Skeletal muscle satellite cell (primary cell): ENCODE results near the gene ADGRL3.

ENCODE experiments used
- H3K27me3 ChIP-seq: 2 replicates; pipeline ENCODE4 v1.7.0; 2013; ENCODE audit warnings: low read length; ENCODE audit not compliant: control insufficient read depth, insufficient read depth
- H3K36me3 ChIP-seq: 2 replicates; pipeline ENCODE4 v1.7.0; 2013; ENCODE audit warnings: mild to moderate bottlenecking, control low read depth, low read length; ENCODE audit not compliant: insufficient read depth
- H3K4me1 ChIP-seq: 2 replicates; pipeline ENCODE4 v1.7.0; 2013; ENCODE audit warnings: low read length; ENCODE audit not compliant: control insufficient read depth, insufficient read depth
- H3K4me2 ChIP-seq: 2 replicates; pipeline ENCODE4 v1.7.0; 2013; ENCODE audit warnings: mild to moderate bottlenecking, low read length
- H3K4me3 ChIP-seq: 2 replicates; pipeline ENCODE4 v1.7.0; 2013; ENCODE audit warnings: low read length
- H3K9ac ChIP-seq: 2 replicates; pipeline ENCODE4 v1.7.0; 2013; ENCODE audit warnings: mild to moderate bottlenecking, low read depth, low read length, moderate library complexity
- H3K9me3 ChIP-seq: replicated peaks from 2 replicates; pipeline ENCODE4 v1.7.0; 2013; ENCODE audit warnings: mild to moderate bottlenecking, control low read depth, low read length

Gene ADGRL3

DNA sequence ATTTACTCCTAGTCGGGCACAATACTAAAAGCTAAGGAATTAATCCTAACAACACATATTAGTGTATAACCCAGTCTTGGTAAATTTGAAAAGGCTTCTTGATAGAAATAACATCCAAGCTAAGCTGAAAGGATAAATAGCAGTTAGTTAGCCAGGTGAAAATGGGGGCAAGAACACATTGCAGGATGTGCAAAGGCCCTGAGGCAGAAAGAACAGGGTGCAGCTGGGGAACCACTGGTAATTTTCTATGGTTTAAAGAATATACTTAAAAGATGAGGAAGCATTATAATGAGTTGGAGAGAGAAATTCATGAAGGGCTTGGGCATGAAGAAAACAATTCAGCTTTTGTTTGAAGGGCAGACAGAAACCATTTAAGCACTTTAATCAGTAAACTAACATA, 689.0 kb downstream of the ADGRL3 start:
- Histone ChIP-seq H3K4me1 (no peaks in the 10 kb centered on the region), H3K4me2 (no peak overlapping the region)

DNA sequence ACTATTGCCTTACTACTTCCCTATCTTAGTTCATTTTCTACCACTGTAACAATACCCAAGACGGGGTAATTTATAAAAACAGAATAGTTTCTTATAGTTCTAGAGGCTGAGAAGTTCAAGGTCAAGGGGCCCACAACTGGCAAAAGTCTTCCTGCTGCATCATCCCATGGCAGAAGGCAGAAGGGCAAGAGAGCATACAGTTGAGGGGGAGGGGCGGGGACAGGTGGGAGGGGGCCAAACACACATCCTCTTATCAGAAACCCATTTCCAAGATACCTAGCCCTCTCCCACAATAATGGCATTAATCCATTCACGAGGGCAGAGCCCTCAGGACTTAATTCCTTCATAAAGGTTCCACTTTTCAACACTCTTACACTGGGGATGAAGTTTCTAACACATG, 690.2 kb downstream of the ADGRL3 start:
- H3K9me3 ChIP-seq: no peaks in the 10 kb centered on the region
- H3K27me3 ChIP-seq: no peaks in the 10 kb centered on the region
- no peaks in the 10 kb centered on the region for H3K4me1 ChIP-seq
- H3K9ac ChIP-seq: no peak overlapping the region
- no peak overlapping the region for H3K4me3 ChIP-seq
- no peaks in the 10 kb centered on the region for H3K36me3 ChIP-seq
- no peak overlapping the region for H3K4me2 ChIP-seq

More for the DNA sequence above, 689.0 kb downstream of the ADGRL3 start:
- H3K27me3 ChIP-seq: no peaks in the 10 kb centered on the region
- H3K36me3 ChIP-seq: no peaks in the 10 kb centered on the region
- H3K4me3 ChIP-seq: no peak overlapping the region
- H3K9ac ChIP-seq: no peak overlapping the region
- no peaks in the 10 kb centered on the region for H3K9me3 ChIP-seq

DNA sequence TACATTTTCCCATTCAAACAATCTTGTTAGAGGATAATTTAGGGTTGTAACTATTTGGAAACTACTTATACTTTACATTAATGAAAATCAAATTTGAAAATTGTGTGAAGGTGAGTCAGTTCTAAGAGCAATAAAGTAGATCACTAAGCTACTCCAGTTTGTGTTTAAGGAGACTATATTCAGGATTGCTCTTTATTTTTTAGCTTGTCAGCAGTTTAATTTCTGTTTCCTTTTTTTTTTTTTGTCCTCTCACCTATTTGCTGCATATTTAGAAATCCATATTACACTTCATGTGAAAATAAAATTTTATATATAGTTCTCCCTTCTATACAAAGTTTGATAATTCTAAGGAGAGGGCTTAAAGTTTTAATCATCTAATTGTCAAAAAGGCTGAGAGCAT, 691.8 kb downstream of the ADGRL3 start:
- H3K4me1 ChIP-seq: no peaks in the 10 kb centered on the region
- no peaks in the 10 kb centered on the region for H3K36me3 ChIP-seq
- no peak overlapping the region for H3K4me3 ChIP-seq
- H3K27me3 ChIP-seq: no peaks in the 10 kb centered on the region
- H3K9me3 ChIP-seq: no peaks in the 10 kb centered on the region
- H3K4me2 ChIP-seq: no peak overlapping the region
- no peak overlapping the region for H3K9ac ChIP-seq

DNA sequence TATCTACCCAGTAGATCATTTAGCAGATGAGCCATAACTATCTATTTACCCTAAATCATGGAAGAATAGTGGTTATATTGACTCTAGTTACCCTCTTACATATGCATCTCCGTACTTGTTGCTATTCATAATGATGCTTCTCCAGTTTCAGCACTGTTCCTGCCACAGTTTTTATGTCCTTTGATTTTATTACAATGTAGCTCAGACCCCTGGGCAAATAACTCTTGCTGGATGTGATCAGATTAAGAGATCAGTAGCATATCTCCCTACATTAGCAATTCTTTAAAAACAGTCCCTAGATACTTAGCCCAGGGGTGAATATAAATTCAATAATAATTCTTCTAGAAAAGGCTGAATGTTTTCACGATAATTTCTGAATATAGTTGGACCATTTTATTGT, 696.5 kb downstream of the ADGRL3 start:
- no peaks in the 10 kb centered on the region for H3K36me3 ChIP-seq
- H3K4me1 ChIP-seq: no peaks in the 10 kb centered on the region
- no peaks in the 10 kb centered on the region for H3K9me3 ChIP-seq
- no peak overlapping the region for H3K9ac ChIP-seq
- no peak overlapping the region for H3K4me2 ChIP-seq
- H3K4me3 ChIP-seq: no peak overlapping the region
- H3K27me3 ChIP-seq: no peaks in the 10 kb centered on the region

DNA sequence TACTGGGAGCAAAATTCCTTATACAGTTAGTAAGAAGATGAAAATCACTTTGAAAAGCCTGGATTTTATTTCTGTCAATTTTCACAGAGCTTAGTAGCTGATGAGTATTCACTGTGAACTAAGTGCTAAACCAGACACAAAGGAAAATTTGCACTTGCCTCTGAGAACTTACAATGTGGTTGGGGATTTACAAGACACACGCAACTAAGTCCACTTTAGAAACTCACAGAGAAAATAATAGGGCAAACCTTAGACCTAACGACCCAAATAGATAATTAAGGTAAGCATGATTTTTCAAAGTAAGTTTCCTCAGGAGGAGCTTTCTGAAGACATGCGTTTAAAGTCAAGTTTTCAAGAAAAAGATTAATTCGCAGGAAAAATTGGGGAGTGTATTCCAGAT, 708.9 kb downstream of the ADGRL3 start:
- H3K4me3 ChIP-seq: no peak overlapping the region
- no peaks in the 10 kb centered on the region for H3K36me3 ChIP-seq
- no peaks in the 10 kb centered on the region for H3K9me3 ChIP-seq
- H3K4me1 ChIP-seq: no peaks in the 10 kb centered on the region
- no peak overlapping the region for H3K4me2 ChIP-seq
- H3K27me3 ChIP-seq: no peaks in the 10 kb centered on the region
- no peak overlapping the region for H3K9ac ChIP-seq

DNA sequence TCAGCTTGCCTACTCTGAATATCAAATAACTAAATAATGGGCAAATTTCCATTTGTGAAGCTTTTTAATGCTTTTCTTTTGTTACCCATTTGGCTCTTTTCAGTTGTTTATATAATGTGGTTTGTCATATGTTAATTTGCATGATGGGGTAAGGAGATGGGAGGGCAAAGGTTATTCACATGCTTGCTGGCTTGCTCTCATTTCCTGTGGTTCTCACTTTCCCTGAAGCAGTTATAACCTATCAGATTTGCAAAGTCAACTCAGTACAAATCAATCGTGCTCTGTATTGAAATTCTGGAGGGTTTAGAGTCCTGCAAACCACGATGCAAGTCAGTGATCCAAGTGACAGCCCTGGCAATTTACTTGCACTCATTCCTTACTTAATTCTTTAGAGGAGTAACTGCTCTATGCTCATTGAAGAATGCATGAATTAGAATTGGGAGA, 711.2 kb downstream of the ADGRL3 start:
- no peaks in the 10 kb centered on the region for H3K4me1 ChIP-seq
- H3K9ac ChIP-seq: no peak overlapping the region
- H3K27me3 ChIP-seq: no peaks in the 10 kb centered on the region
- no peaks in the 10 kb centered on the region for H3K9me3 ChIP-seq
- no peak overlapping the region for H3K4me3 ChIP-seq
- no peaks in the 10 kb centered on the region for H3K36me3 ChIP-seq
- no peak overlapping the region for H3K4me2 ChIP-seq

DNA sequence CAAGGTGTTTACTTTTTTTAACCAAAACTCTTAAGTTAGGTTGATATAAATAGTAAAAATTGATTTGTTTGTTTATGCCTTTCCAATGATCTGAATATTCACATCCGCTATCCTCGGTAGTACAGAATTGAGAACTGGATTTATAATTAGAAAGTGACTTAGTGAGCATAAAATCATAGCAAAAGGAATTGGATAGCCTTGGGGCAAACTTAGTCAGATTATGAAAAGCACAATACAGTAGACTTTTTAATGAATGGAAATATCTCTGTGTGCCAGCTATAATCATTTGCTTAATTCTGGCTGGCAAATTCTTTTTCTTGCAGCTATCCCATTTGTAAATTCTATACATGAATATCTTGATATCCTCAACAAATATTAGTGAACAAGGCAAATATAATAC, 713.5 kb downstream of the ADGRL3 start:
- Histone ChIP-seq H3K9ac (no peak overlapping the region), H3K9me3 (no peaks in the 10 kb centered on the region), H3K36me3 (no peaks in the 10 kb centered on the region), H3K4me2 (no peak overlapping the region), H3K27me3 (no peaks in the 10 kb centered on the region), H3K4me1 (no peaks in the 10 kb centered on the region), H3K4me3 (no peak overlapping the region)

DNA sequence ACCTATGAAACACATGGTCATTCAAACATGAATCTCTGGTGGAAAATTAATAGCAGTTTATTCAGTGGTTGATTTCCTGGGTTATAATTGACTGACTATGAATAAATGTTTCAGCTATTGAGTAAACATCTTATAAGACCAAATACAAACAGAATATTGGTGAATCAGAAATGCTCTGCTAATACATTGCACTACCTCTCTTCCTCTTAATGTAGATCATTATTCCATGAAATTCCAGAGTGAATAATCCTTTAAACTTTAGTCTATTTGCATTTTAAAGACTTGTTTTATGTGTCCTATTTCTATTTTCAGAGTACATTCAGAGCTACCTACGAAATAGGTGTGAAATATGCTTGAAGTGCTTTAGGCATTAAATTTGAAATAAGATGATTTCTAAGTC, 715.4 kb downstream of the ADGRL3 start:
- Histone ChIP-seq H3K9me3 (no peaks in the 10 kb centered on the region), H3K4me2 (no peak overlapping the region), H3K4me1 (no peaks in the 10 kb centered on the region), H3K36me3 (no peaks in the 10 kb centered on the region), H3K9ac (no peak overlapping the region), H3K27me3 (no peaks in the 10 kb centered on the region), H3K4me3 (no peak overlapping the region)

DNA sequence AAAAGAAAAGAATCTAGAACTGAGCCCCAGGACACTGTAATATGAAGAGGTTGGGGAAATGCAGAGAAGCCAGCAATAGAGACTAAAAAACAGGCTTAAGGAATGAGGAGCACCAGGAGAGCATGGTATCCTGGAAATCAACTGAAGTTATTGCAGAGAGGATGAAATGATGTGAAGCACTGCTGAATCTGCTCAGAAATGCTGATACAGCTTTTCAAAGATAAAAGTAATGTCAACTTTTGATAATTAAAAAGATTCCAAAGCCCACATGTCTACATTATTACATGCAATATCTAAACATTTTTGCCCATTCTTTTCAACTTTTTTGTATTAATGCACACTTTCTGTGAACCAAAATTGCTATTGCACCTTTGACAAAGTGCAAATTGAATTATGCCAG, 718.4 kb downstream of the ADGRL3 start:
- H3K27me3 ChIP-seq: no peaks in the 10 kb centered on the region
- no peak overlapping the region for H3K9ac ChIP-seq
- no peak overlapping the region for H3K4me2 ChIP-seq
- no peak overlapping the region for H3K4me3 ChIP-seq
- H3K9me3 ChIP-seq: no peaks in the 10 kb centered on the region
- no peaks in the 10 kb centered on the region for H3K36me3 ChIP-seq
- H3K4me1 ChIP-seq: no peaks in the 10 kb centered on the region

DNA sequence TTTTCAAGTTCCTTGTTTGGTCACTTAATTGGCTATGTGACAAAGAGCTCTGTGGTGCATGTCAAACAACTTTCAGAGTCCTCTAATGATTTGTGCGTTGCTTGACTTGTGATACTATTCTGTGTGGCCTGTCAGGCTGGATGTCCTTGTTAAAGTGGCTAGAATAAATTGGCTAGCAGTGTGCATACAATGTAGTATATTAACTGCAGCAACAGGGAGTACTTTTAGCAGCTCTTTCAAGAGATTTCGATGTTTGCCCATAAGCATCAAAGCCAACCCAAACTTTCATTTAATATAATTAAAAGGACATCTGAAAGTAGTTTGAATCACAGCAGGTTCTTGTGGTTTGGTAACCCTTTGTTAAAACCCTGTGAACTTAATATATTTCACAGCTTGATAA, 718.9 kb downstream of the ADGRL3 start:
- Histone ChIP-seq H3K9ac (no peak overlapping the region), H3K4me1 (no peaks in the 10 kb centered on the region), H3K4me3 (no peak overlapping the region), H3K9me3 (no peaks in the 10 kb centered on the region), H3K27me3 (no peaks in the 10 kb centered on the region), H3K4me2 (no peak overlapping the region), H3K36me3 (no peaks in the 10 kb centered on the region)

DNA sequence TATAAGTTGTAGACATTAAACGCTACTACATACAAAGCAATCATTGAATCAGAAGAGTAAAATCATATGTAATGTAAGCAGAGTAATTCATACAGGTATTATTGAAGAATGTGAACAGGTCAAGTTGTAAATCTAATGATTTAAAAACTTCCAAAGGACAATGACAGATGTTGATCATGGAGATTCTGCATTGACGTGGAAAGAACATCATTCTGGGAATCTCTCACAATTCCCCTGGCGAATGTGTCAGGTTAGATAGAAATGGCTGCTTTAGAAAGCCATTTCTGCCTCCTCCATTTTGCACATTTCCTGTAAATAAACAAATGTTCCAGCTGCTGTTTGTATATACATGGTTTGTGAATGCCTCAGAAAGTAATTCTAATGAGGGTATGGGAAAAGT, 719.4 kb downstream of the ADGRL3 start:
- Histone ChIP-seq H3K36me3 (no peaks in the 10 kb centered on the region), H3K9me3 (no peaks in the 10 kb centered on the region), H3K4me1 (no peaks in the 10 kb centered on the region), H3K27me3 (no peaks in the 10 kb centered on the region), H3K9ac (no peak overlapping the region), H3K4me3 (no peak overlapping the region), H3K4me2 (no peak overlapping the region)

DNA sequence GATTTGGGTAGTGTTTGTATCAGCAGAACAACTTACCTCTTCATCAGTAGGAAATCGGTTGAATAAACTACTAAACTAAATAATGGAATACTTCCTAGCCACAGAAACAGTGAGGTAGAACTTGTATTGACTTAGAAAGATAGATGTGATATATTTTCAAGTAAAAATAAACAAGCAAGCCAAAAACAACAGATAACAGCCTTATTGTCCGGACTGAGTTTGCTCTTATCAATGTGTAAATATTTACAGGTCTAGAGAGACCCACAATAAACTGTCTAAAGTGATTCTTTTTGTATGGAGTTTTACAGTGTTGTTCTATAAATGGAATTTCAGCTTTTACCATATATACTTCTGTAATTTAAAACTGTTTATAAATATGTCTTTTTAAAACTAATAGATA, 721.8 kb downstream of the ADGRL3 start:
- H3K9ac ChIP-seq: no peak overlapping the region
- no peaks in the 10 kb centered on the region for H3K27me3 ChIP-seq
- H3K4me1 ChIP-seq: no peaks in the 10 kb centered on the region
- no peak overlapping the region for H3K4me2 ChIP-seq
- H3K4me3 ChIP-seq: no peak overlapping the region
- H3K9me3 ChIP-seq: no peaks in the 10 kb centered on the region
- no peaks in the 10 kb centered on the region for H3K36me3 ChIP-seq
